Measurements from ENCODE around the gene ITGB2.

DNA sequence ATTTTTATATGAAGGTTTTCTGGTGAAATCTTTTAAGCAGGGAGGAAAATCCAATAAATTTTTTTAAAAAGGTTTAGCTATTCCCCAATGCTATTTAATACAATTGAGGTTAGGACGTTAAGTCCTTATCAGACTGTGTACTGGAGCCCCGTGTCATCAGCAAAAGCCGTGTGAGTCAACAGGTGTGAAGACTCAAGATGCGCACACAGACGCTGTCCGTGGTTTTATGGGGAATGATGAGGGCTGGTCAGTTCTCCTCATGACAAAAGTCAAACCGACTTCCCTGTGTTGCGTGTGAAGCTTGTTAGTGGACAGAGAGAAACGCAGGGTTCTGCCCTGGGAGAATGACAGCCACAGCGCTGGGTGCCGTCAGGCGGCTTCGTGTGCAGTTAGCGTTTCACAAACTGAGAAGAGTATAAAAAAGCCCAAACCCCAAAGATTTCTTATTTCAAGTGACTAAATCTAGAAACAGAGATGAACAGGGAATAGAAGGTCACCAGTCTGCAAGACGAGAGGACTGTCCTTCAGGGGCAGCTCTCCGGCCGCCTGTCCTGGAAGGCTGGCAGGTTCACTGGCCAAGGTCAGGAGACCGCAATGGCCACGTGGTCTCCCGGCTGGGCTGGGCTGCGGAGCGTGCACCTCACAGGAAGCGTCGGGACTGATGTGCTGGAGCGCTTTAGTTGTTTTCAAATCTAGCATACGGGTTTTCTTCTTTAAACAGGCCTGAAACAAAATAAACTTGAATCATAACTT lies 69.6 kb downstream of the ITGB2 start:
- TF ChIP-seq RFX5 (IDR thresholded peaks at IDR 0.05; ENCODE audit: low read length), result no peak
- no peak for TF ChIP-seq RXRA (IDR thresholded peaks at IDR 0.05; ENCODE audit: borderline replicate concordance, low read depth)
- TF ChIP-seq POLR2AphosphoS5 (IDR thresholded peaks at IDR 0.05; ENCODE audit: low read depth, low read length), result no peak
- TF ChIP-seq, protein P1, sequence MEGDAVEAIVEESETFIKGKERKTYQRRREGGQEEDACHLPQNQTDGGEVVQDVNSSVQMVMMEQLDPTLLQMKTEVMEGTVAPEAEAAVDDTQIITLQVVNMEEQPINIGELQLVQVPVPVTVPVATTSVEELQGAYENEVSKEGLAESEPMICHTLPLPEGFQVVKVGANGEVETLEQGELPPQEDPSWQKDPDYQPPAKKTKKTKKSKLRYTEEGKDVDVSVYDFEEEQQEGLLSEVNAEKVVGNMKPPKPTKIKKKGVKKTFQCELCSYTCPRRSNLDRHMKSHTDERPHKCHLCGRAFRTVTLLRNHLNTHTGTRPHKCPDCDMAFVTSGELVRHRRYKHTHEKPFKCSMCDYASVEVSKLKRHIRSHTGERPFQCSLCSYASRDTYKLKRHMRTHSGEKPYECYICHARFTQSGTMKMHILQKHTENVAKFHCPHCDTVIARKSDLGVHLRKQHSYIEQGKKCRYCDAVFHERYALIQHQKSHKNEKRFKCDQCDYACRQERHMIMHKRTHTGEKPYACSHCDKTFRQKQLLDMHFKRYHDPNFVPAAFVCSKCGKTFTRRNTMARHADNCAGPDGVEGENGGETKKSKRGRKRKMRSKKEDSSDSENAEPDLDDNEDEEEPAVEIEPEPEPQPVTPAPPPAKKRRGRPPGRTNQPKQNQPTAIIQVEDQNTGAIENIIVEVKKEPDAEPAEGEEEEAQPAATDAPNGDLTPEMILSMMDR (IDR thresholded peaks at IDR 0.05), result no peak
- TF ChIP-seq SIN3A (IDR thresholded peaks at IDR 0.05; ENCODE audit: borderline replicate concordance, low read depth, low read length), result no peak
